Measurements from ENCODE around the gene SKAP1.

DNA sequence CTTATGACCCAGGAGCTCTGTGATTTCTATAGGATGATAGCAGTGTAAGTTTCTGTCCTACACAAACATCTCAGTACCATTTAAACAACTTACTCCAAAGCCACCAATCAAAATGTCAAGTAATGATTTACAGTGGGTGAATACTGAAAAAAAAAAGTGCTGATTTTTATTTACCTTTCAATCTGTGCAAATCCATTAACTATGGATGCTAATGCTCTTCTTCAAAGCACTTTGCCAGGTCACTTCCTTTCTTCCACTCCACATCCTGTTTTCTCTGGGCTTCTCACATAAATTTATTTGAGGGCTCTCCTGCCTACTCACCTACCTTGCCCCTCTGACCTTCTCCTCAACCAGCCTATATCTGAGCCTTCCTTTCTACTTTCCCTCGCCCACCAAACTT is 101.6 kb downstream of the SKAP1 start:
- TF ChIP-seq, protein P1, sequence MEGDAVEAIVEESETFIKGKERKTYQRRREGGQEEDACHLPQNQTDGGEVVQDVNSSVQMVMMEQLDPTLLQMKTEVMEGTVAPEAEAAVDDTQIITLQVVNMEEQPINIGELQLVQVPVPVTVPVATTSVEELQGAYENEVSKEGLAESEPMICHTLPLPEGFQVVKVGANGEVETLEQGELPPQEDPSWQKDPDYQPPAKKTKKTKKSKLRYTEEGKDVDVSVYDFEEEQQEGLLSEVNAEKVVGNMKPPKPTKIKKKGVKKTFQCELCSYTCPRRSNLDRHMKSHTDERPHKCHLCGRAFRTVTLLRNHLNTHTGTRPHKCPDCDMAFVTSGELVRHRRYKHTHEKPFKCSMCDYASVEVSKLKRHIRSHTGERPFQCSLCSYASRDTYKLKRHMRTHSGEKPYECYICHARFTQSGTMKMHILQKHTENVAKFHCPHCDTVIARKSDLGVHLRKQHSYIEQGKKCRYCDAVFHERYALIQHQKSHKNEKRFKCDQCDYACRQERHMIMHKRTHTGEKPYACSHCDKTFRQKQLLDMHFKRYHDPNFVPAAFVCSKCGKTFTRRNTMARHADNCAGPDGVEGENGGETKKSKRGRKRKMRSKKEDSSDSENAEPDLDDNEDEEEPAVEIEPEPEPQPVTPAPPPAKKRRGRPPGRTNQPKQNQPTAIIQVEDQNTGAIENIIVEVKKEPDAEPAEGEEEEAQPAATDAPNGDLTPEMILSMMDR (conservative IDR thresholded peaks at IDR 0.05; ENCODE audit: low read length) = no peak
- TF ChIP-seq EZH2phosphoT487 (IDR thresholded peaks at IDR 0.05; ENCODE audit: borderline replicate concordance) = no peak
